ENCODE results near the gene SPTBN1.

DNA sequence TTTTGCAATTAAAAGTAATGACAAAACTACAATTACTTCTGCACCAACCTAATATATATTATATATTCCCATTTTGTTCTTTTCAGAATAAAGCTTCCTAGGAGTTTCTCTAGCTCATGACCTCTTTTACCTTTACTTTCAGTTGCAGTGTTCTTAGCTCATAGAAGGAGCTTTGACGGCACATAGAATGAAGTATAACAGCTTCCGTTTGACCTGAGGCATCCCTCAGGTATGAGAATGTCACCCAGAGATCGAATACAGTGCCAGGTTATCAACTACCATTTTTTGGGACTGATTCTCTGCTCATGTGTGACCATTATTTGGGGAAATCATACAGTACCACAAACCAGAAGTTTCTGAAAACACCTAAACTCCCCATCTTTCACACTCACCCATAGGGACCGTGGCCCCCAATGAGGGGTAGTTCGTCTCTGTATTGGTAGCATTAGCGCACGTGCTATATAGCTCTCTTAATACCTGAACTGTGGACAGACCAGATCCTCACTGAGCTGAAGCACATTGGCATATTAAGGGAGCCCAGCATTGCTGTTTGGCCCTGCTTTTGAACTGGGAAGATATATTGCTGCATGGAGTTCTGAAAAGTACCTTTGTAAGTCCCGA is 123.0 kb downstream of the SPTBN1 start:
- TF ChIP-seq GATA2 (IDR thresholded peaks at IDR 0.05; ENCODE audit: low read depth, low read length) (no peak), GATA3 (IDR thresholded peaks at IDR 0.05; ENCODE audit: low read depth, low read length) (no peak)

Data from SH-SY5Y (cell line).